Measurements from ENCODE around the gene RNLS. TPM values are rescaled to one million over a fixed set of nuclear protein-coding genes. Genes with fewer than 3 reads are reported as not detected.

Gene RNLS
- total and polyA plus RNA-seq, 4 experiments from 2014 or later: 1.7 to 5.8 (median 2.7) TPM

DNA sequence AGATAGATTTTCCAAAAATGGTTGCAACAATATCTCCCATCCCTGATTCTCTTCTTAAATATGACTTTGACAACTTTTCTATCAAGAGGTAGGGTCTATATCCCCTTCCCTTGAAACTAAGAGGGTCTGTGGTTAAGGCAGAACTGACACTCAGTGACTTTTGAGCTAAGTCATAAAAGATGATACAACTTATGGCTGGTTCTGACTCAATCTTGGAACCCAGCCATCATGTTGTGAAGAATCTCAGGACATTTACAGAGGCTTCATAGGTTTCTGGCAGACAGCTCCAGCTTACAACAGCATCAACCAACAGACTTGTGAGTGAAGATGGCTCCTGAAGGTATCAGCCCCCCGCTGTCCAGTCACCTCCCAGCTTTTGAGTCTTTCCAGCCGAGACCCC lies 203.5 kb downstream of the RNLS start:
- Mint-ChIP-seq H3K27me3 (no peaks in the 10 kb centered on the region), H3K9me3 (no peaks in the 10 kb centered on the region), H3K27ac (no peak overlapping the region), H3K36me3 (peaks cover 0 to 5% of the 10 kb centered on the region in 2 donors), H3K4me1 (peaks cover 10 to 18% (median 12%) of the 10 kb centered on the region in 4 donors), H3K4me3 (no peak overlapping the region)
- DNase-seq: no peak
- Histone ChIP-seq H3K36me3 (ENCODE audit: insufficient read depth, low read length) (no peaks in the 10 kb centered on the region), H3K9me3 (ENCODE audit: control insufficient read depth in 1 of 2, low read length in 2 of 2) (no peaks in the 10 kb centered on the region), H3K4me1 (ENCODE audit: insufficient read depth, low read length) (peaks cover 15% of the 10 kb centered on the region), H3K27ac (ENCODE audit: low read depth, low read length) (no peak overlapping the region), H3K4me3 (ENCODE audit: low read length in 2 of 2) (no peak overlapping the region), H3K27me3 (ENCODE audit: insufficient read depth, low read length) (no peaks in the 10 kb centered on the region)
- intact Hi-C loops (cut with micrococcal nuclease): no loop called here
- POLR2A ChIA-PET (ENCODE audit: partially characterized antibody): no interaction called here
- CTCF ChIA-PET (ENCODE audit: partially characterized antibody): interaction anchor here (4.4 kb wide), 1 partner anchor 9 kb away, joined by 21 read pairs; no protein-coding TSS in a partner anchor

DNA sequence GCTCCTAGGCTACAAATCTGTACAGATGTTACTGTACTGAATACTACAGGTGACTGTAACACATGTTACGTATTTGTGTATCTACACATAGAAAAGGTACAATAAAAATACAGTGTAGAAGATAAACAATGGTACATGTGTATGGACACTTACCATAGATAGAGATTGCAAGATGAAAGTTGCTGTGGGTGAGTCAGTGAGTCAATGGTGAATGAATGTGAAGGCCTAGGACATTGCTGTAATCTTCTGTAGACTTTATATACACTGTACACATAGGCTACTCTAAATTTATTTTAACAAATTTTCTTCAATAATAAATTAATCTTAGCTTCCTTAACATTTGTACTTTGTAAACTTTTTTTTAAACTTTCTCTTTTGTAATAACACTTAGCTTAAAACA lies 205.6 kb downstream of the RNLS start:
- POLR2A ChIA-PET (ENCODE audit: partially characterized antibody): interaction anchor here (0.6 to 1.4 kb wide), 3 partner anchors 9 to 524 kb away, joined by 3 to 6 read pairs (median 4); no protein-coding TSS in a partner anchor
- peaks cover 0 to 12% (median 6%) of the 10 kb centered on the region in 4 donors for H3K4me1 Mint-ChIP-seq
- CTCF ChIA-PET (ENCODE audit: partially characterized antibody): interaction anchor here (1.1 to 4.4 kb wide), 4 partner anchors 11 to 527 kb away, joined by 3 to 21 read pairs (median 3); no protein-coding TSS in a partner anchor

GRCh38 chr10:88374392-88375175 lies 208.5 kb downstream of the RNLS start:
- DNase-seq: no peak
- Histone ChIP-seq H3K9me3 (ENCODE audit: control insufficient read depth in 1 of 2, low read length in 2 of 2) (no peaks in the 10 kb centered on the region), H3K27ac (ENCODE audit: low read depth, low read length) (no peak overlapping the region), H3K27me3 (ENCODE audit: insufficient read depth, low read length) (no peaks in the 10 kb centered on the region), H3K4me1 (ENCODE audit: insufficient read depth, low read length) (no peaks in the 10 kb centered on the region), H3K36me3 (ENCODE audit: insufficient read depth, low read length) (no peaks in the 10 kb centered on the region), H3K4me3 (ENCODE audit: low read length in 2 of 2) (no peak overlapping the region)
- CTCF ChIA-PET (ENCODE audit: partially characterized antibody): interaction anchor here (1.0 to 1.8 kb wide), 3 partner anchors 36 to 515 kb away, joined by 3 to 4 read pairs (median 3); no protein-coding TSS in a partner anchor
- POLR2A ChIA-PET (ENCODE audit: partially characterized antibody): no interaction called here
- intact Hi-C loops (cut with micrococcal nuclease): no loop called here
- Mint-ChIP-seq H3K9me3 (no peaks in the 10 kb centered on the region), H3K4me3 (peak overlapping the region in 1 of 8 donors; percentile 0), H3K36me3 (peaks cover 0 to 8% of the 10 kb centered on the region in 2 donors), H3K27ac (peak overlapping the region in 1 of 7 donors; percentile 22), H3K27me3 (no peaks in the 10 kb centered on the region), H3K4me1 (peaks cover 0 to 12% (median 6%) of the 10 kb centered on the region in 4 donors)

More for the DNA sequence above, 205.6 kb downstream of the RNLS start:
- Histone ChIP-seq H3K4me1 (ENCODE audit: insufficient read depth, low read length) (no peaks in the 10 kb centered on the region), H3K27me3 (ENCODE audit: insufficient read depth, low read length) (no peaks in the 10 kb centered on the region), H3K27ac (ENCODE audit: low read depth, low read length) (no peak overlapping the region), H3K4me3 (ENCODE audit: low read length in 2 of 2) (no peak overlapping the region), H3K36me3 (ENCODE audit: insufficient read depth, low read length) (no peaks in the 10 kb centered on the region), H3K9me3 (ENCODE audit: control insufficient read depth in 1 of 2, low read length in 2 of 2) (no peaks in the 10 kb centered on the region)
- DNase-seq: no peak
- Mint-ChIP-seq H3K4me3 (no peak overlapping the region), H3K36me3 (peaks cover 0 to 8% of the 10 kb centered on the region in 2 donors), H3K27me3 (no peaks in the 10 kb centered on the region), H3K27ac (no peak overlapping the region), H3K9me3 (no peaks in the 10 kb centered on the region)
- intact Hi-C loops (cut with micrococcal nuclease): no loop called here

GRCh38 chr10:88372881-88373592 lies 210.1 kb downstream of the RNLS start:
- H3K36me3 ChIP-seq (ENCODE audit: insufficient read depth, low read length): no peaks in the 10 kb centered on the region
- POLR2A ChIA-PET (ENCODE audit: partially characterized antibody): no interaction called here

GRCh38 chr10:88372051-88372715 lies 210.9 kb downstream of the RNLS start:
- H3K27ac Mint-ChIP-seq: no peak overlapping the region
- no peak overlapping the region for H3K27ac ChIP-seq (ENCODE audit: low read depth, low read length)
- H3K4me1 Mint-ChIP-seq: peaks cover 0 to 12% (median 6%) of the 10 kb centered on the region in 4 donors
- no peak overlapping the region for H3K4me3 Mint-ChIP-seq
- H3K9me3 Mint-ChIP-seq: peaks cover 0 to 6% (median under 1%) of the 10 kb centered on the region in 8 donors
- POLR2A ChIA-PET (ENCODE audit: partially characterized antibody): no interaction called here
- H3K4me3 ChIP-seq (ENCODE audit: low read length in 2 of 2): no peak overlapping the region
- DNase-seq: no peak
- H3K36me3 Mint-ChIP-seq: peaks cover 0 to 8% of the 10 kb centered on the region in 2 donors
- no peaks in the 10 kb centered on the region for H3K9me3 ChIP-seq (ENCODE audit: control insufficient read depth in 1 of 2, low read length in 2 of 2)
- no peaks in the 10 kb centered on the region for H3K36me3 ChIP-seq (ENCODE audit: insufficient read depth, low read length)
- intact Hi-C loops (cut with micrococcal nuclease): no loop called here
- H3K4me1 ChIP-seq (ENCODE audit: insufficient read depth, low read length): no peaks in the 10 kb centered on the region
- CTCF ChIA-PET (ENCODE audit: partially characterized antibody): no interaction called here
- no peaks in the 10 kb centered on the region for H3K27me3 Mint-ChIP-seq
- H3K27me3 ChIP-seq (ENCODE audit: insufficient read depth, low read length): no peaks in the 10 kb centered on the region

More at GRCh38 chr10:88372881-88373592, 210.1 kb downstream of the RNLS start:
- peaks cover 0 to 8% of the 10 kb centered on the region in 2 donors for H3K36me3 Mint-ChIP-seq
- no peak overlapping the region for H3K27ac ChIP-seq (ENCODE audit: low read depth, low read length)
- DNase-seq: no peak
- H3K27me3 ChIP-seq (ENCODE audit: insufficient read depth, low read length): no peaks in the 10 kb centered on the region
- no peaks in the 10 kb centered on the region for H3K27me3 Mint-ChIP-seq
- peaks cover 0 to 12% (median 6%) of the 10 kb centered on the region in 4 donors for H3K4me1 Mint-ChIP-seq
- H3K4me3 Mint-ChIP-seq: no peak overlapping the region
- CTCF ChIA-PET (ENCODE audit: partially characterized antibody): interaction anchor here (1.8 kb wide), 1 partner anchor 34 kb away, joined by 4 read pairs; no protein-coding TSS in a partner anchor
- no peak overlapping the region for H3K4me3 ChIP-seq (ENCODE audit: low read length in 2 of 2)
- no peaks in the 10 kb centered on the region for H3K9me3 ChIP-seq (ENCODE audit: control insufficient read depth in 1 of 2, low read length in 2 of 2)
- intact Hi-C loops (cut with micrococcal nuclease): no loop called here
- H3K4me1 ChIP-seq (ENCODE audit: insufficient read depth, low read length): no peaks in the 10 kb centered on the region
- peaks cover 0 to 1% (median 0%) of the 10 kb centered on the region in 8 donors for H3K9me3 Mint-ChIP-seq
- no peak overlapping the region for H3K27ac Mint-ChIP-seq

GRCh38 chr10:88370713-88371112 lies 212.4 kb downstream of the RNLS start:
- Histone ChIP-seq H3K4me3 (ENCODE audit: low read length in 2 of 2) (no peak overlapping the region), H3K27me3 (ENCODE audit: insufficient read depth, low read length) (no peaks in the 10 kb centered on the region), H3K27ac (ENCODE audit: low read depth, low read length) (no peak overlapping the region), H3K4me1 (ENCODE audit: insufficient read depth, low read length) (no peaks in the 10 kb centered on the region), H3K9me3 (ENCODE audit: control insufficient read depth in 1 of 2, low read length in 2 of 2) (no peaks in the 10 kb centered on the region), H3K36me3 (ENCODE audit: insufficient read depth, low read length) (no peaks in the 10 kb centered on the region)
- Mint-ChIP-seq H3K27me3 (no peaks in the 10 kb centered on the region), H3K9me3 (peaks cover 0 to 8% (median under 1%) of the 10 kb centered on the region in 8 donors), H3K4me3 (no peak overlapping the region), H3K4me1 (peaks cover 0 to 12% (median 6%) of the 10 kb centered on the region in 4 donors), H3K27ac (no peak overlapping the region), H3K36me3 (peaks cover 0 to 8% of the 10 kb centered on the region in 2 donors)
- no peak for DNase-seq
- intact Hi-C loops (cut with micrococcal nuclease): no loop called here
- ChIA-PET POLR2A (ENCODE audit: partially characterized antibody) (no interaction called here), CTCF (ENCODE audit: partially characterized antibody) (no interaction called here)

All from CD4-positive, alpha-beta memory T cell (primary cell).